GM12878 (cell line): ENCODE results near the gene MTHFD2. TPM values are rescaled to one million over a fixed set of nuclear protein-coding genes. Genes with fewer than 3 reads are reported as not detected.

Source experiments
- ATAC-seq: fragments of 200-7000 bp; cut with Tn5 transposase; 3 replicates; pipeline ENCODE4 v1.9.1; 2020; ENCODE audit warnings: mild to moderate bottlenecking, moderate library complexity
- BruUV-seq: library from RNA; stranded (reverse); fragments of 400-500 nt; replicated peaks from 2 replicates; lab custom pipeline; 2021; lab: Mats Ljungman, UMichigan
- CTCF ChIA-PET: fragments of 300-600 bp; sonication (Branson Sonifier 250); formaldehyde crosslinking; extraction: SDS; loops from one replicate; lab custom pipeline; 2021; ENCODE audit warnings: inconsistent platforms; lab: Yijun Ruan, JAX
- POLR2A ChIA-PET: fragments of 350-600 bp; formaldehyde crosslinking; extraction: SDS; loops from one replicate; lab custom pipeline; 2021; ENCODE audit warnings: inconsistent platforms; lab: Charles Lee
- RAD21 ChIA-PET: fragments of 300-600 bp; sonication (Branson Sonifier 250); formaldehyde crosslinking; loops from one replicate; lab custom pipeline; 2023; ENCODE audit warnings: antibody characterized with exemption; ENCODE audit not compliant: unreplicated experiment; lab: Charles Lee
- SMC1A ChIA-PET: fragments of 300-600 bp; sonication (Branson Sonifier 250); formaldehyde crosslinking; loops from one replicate; lab custom pipeline; 2023; ENCODE audit not compliant: unreplicated experiment, uncharacterized antibody; lab: Charles Lee
- DNase-seq: peaks from one replicate; pipeline ENCODE4 v3.0.0-alpha.2; 2011; ENCODE audit warnings: low read depth, low spot score
- FAIRE-seq: peaks from 3 replicates; lab custom pipeline; 2011; peaks lifted over from hg19 to GRCh38; lab: Jason Lieb, UNC
- H2AFZ ChIP-seq: 2 replicates; pipeline ENCODE4 v1.6.0; 2011; ENCODE audit warnings: low read depth, low read length, control low read depth; ENCODE audit not compliant: control insufficient read depth
- H3K27ac ChIP-seq: 2 replicates; pipeline ENCODE4 v1.5.1; 2011; ENCODE audit warnings: control low read depth; ENCODE audit not compliant: control insufficient read depth, insufficient read depth
- H3K27me3 ChIP-seq, 2 experiments: replicated peaks in 1 of 2; 2 replicates each; pipeline versions ENCODE4 v1.6.0 to v1.6.1; 2011; ENCODE audit warnings: low read length in 1 of 2; ENCODE audit not compliant: control insufficient read depth in 2 of 2, insufficient read depth in 2 of 2
- H3K36me3 ChIP-seq, 2 experiments: 2 replicates each; pipeline ENCODE4 v1.5.1; 2011; ENCODE audit warnings: low read length in 1 of 2; ENCODE audit not compliant: control insufficient read depth in 2 of 2, insufficient read depth in 2 of 2
- H3K4me1 ChIP-seq: 2 replicates; pipeline ENCODE4 v1.6.1; 2011; ENCODE audit warnings: mild to moderate bottlenecking, low read length, moderate library complexity, mixed read lengths; ENCODE audit not compliant: control insufficient read depth, insufficient read depth
- H3K4me2 ChIP-seq: 2 replicates; pipeline ENCODE4 v1.6.0; 2011; ENCODE audit warnings: control low read depth; ENCODE audit not compliant: control insufficient read depth, insufficient read depth
- H3K4me3 ChIP-seq: fragments of 200-600 bp; sonication (generic); 2 replicates; pipeline ENCODE4 v1.5.1; 2016
- H3K79me2 ChIP-seq: 2 replicates; pipeline ENCODE4 v1.6.0; 2011; ENCODE audit warnings: low read length; ENCODE audit not compliant: control insufficient read depth, insufficient read depth
- H3K9ac ChIP-seq: 2 replicates; pipeline ENCODE4 v1.8.0; 2011; ENCODE audit warnings: low read length, control low read depth, mixed read lengths; ENCODE audit not compliant: control insufficient read depth, insufficient read depth
- H3K9me3 ChIP-seq: replicated peaks from 3 replicates; pipeline ENCODE4 v1.5.1; 2011; ENCODE audit warnings: mild to moderate bottlenecking, low read length; ENCODE audit not compliant: control insufficient read depth, insufficient read depth
- H4K20me1 ChIP-seq: 2 replicates; pipeline ENCODE4 v1.6.0; 2011; ENCODE audit not compliant: control insufficient read depth, insufficient read depth
- BCLAF1 ChIP-seq: fragments of 450-650 bp; IDR thresholded peaks from 2 replicates; pipeline ENCODE4 v1.6.1; 2017; ENCODE audit warnings: antibody characterized with exemption, mild to moderate bottlenecking, moderate library complexity
- CHD2 ChIP-seq: IDR thresholded peaks from 2 replicates; pipeline ENCODE4 v1.6.1; 2011; ENCODE audit warnings: low read depth, low read length, improper control_type of control experiment, borderline replicate concordance
- E4F1 ChIP-seq: fragments of 450-650 bp; IDR thresholded peaks from 2 replicates; pipeline ENCODE4 v1.6.1; 2018; ENCODE audit warnings: borderline replicate concordance, mild to moderate bottlenecking; ENCODE audit not compliant: partially characterized antibody
- EED ChIP-seq: sonication (generic); IDR thresholded peaks from 2 replicates; pipeline ENCODE4 v1.6.1; 2016; ENCODE audit warnings: antibody characterized with exemption, low read depth
- EP300 ChIP-seq, 2 experiments: fragments of 150-350 bp in 1 of 2; IDR thresholded peaks; 2 replicates each; pipeline ENCODE4 v1.6.1; 2011 to 2012; ENCODE audit warnings: low read depth in 2 of 2, low read length in 2 of 2, borderline replicate concordance in 1 of 2, improper control_type of control experiment in 1 of 2, inconsistent platforms in 1 of 2; ENCODE audit not compliant: control insufficient read depth in 1 of 2
- LARP7 ChIP-seq: fragments of 450-650 bp; IDR thresholded peaks from 2 replicates; pipeline ENCODE4 v1.6.1; 2017; ENCODE audit warnings: mild to moderate bottlenecking
- NFYA ChIP-seq: IDR thresholded peaks from 2 replicates; pipeline ENCODE4 v1.6.1; 2011; ENCODE audit warnings: low read depth, mild to moderate bottlenecking, low read length, improper control_type of control experiment, borderline replicate concordance
- PAX8 ChIP-seq: fragments of 450-650 bp; IDR thresholded peaks from 2 replicates; pipeline ENCODE4 v1.6.1; 2017; ENCODE audit warnings: mild to moderate bottlenecking, moderate library complexity
- POU2F2 ChIP-seq: IDR thresholded peaks from 3 replicates; pipeline ENCODE4 v1.6.1; 2011; ENCODE audit warnings: low read depth, mild to moderate bottlenecking, low read length, borderline replicate concordance
- TBL1XR1 ChIP-seq: IDR thresholded peaks from 2 replicates; pipeline ENCODE4 v1.6.1; 2012; ENCODE audit warnings: low read depth, low read length, improper control_type of control experiment
- YBX1 ChIP-seq: fragments of 450-650 bp; IDR thresholded peaks from 2 replicates; pipeline ENCODE4 v1.6.1; 2016; ENCODE audit warnings: antibody characterized with exemption
- ZBTB40 ChIP-seq: fragments of 450-650 bp; IDR thresholded peaks from 2 replicates; pipeline ENCODE4 v1.6.1; 2016; ENCODE audit warnings: mild to moderate bottlenecking, moderate library complexity, borderline replicate concordance
- WGBS: methylation state at CpG from one replicate; pipeline ENCODE4 v1.1.6; 2016; ENCODE audit warnings: low lambda C conversion rate; ENCODE audit not compliant: insufficient replicate concordance, insufficient coverage; ENCODE audit errors: missing lambda C conversion rate; 5-methylcytosine and 5-hydroxymethylcytosine counted together
- in situ Hi-C: fragments of 300-500 bp; cut with MboI; formaldehyde crosslinking; loops from 9 replicates; pipeline ENCODE4 v1.14.3; 2018; ENCODE audit warnings: mixed read lengths
- intact Hi-C: fragments of 100-400 bp; cut with micrococcal nuclease; formaldehyde crosslinking; loops from one replicate; pipeline ENCODE4 v1.14.2; 2022; ENCODE audit not compliant: unreplicated experiment
- polyA plus RNA-seq, 11 experiments: library from polyadenylated mRNA; depleted of rRNA in 4 of 11; unstranded in 6 of 11; stranded (reverse) in 5 of 11; fragments of >200 nt; fragmentation: Nextera tagmentation in 4 of 11; fragmentation: Illumina TruSeq in 1 of 11; extraction: Ambion mirVana in 4 of 11; extraction: Trizol in 1 of 11; gene quantifications; 1 replicate in 1 of 11; 2 replicates in 10 of 11; pipeline versions ENCODE4 v1.2.1 to v1.2.3, GENCODE V29; 2011 to 2016; ENCODE audit warnings: inconsistent platforms in 2 of 11, missing spikeins in 2 of 11, low read depth in 1 of 11
- total RNA-seq, 4 experiments: library from RNA; depleted of rRNA in 3 of 4; stranded (reverse); fragments of >200 nt in 3 of 4; fragmentation: Illumina TruSeq in 1 of 4; extraction: Trizol in 1 of 4; gene quantifications; 2 replicates each; pipeline versions ENCODE4 v1.2.1 to v1.2.3, GENCODE V29; 2013 to 2021

MTHFD2 gene
- total and polyA plus RNA-seq, 10 of the 15 experiments (the other 5 are each of a cell fraction or from before 2014, with no cell fraction given) = 128 to 292 (median 150) TPM

- no peak overlapping the region for H3K4me3 ChIP-seq
- H3K79me2 ChIP-seq = no peaks in the 10 kb centered on the region
- DNase-seq (no peak), ATAC-seq (no peak), FAIRE-seq (no peak)
- no peak overlapping the region for H3K27ac ChIP-seq
- no peak overlapping the region for H3K9ac ChIP-seq
- no peak for TF ChIP-seq YBX1
- no peak for TF ChIP-seq EED
- no peak for TF ChIP-seq LARP7
- TF ChIP-seq TBL1XR1 = no peak
- TF ChIP-seq POU2F2 = no peak
- TF ChIP-seq E4F1 = no peak
- TF ChIP-seq BCLAF1 = no peak
- TF ChIP-seq ZBTB40 = no peak
- TF ChIP-seq PAX8 = no peak
- TF ChIP-seq EP300 (IDR thresholded peaks at IDR 0.05; ENCODE audit: borderline replicate concordance in 1 of 2, control insufficient read depth in 1 of 2, low read depth in 2 of 2, low read length in 2 of 2) = no peak
- no peak for TF ChIP-seq NFYA
- TF ChIP-seq CHD2 = no peak
- ChIA-PET SMC1A (interaction anchor here (1.2 to 1.3 kb wide), 2 partner anchors 8 to 10 kb away, joined by 3 read pairs; no protein-coding TSS in a partner anchor), CTCF (interaction anchor here (1.0 to 4.2 kb wide), 2 partner anchors 9 to 131 kb away, joined by 3 to 20 read pairs; no protein-coding TSS in a partner anchor), POLR2A (no interaction called here), RAD21 (no interaction called here)
- no peak overlapping the region for H2AFZ ChIP-seq
- in situ Hi-C loops = no loop called here
- H3K27me3 ChIP-seq = no peaks in the 10 kb centered on the region
- no peaks in the 10 kb centered on the region for H3K4me1 ChIP-seq
- H4K20me1 ChIP-seq = no peaks in the 10 kb centered on the region
- H3K4me2 ChIP-seq = no peak overlapping the region
- intact Hi-C loops = no loop called here
- WGBS = 68% methylated on average over 4 of the region's 4 CpGs
- H3K9me3 ChIP-seq = no peaks in the 10 kb centered on the region
- no peaks in the 10 kb centered on the region for H3K36me3 ChIP-seq
- no TSS peak for BruUV-seq
Observed at GRCh38 chr2:74259733-74260132, 61.3 kb downstream of the MTHFD2 start.
